GM19193 (cell line): ENCODE data around the gene RTL10.

Source experiments
- POLR2A ChIP-seq: IDR thresholded peaks from 4 replicates; pipeline ENCODE4 v1.6.1; 2011; ENCODE audit not compliant: insufficient read depth, insufficient read length; ENCODE audit errors: extremely low read depth

The RTL10 gene

DNA sequence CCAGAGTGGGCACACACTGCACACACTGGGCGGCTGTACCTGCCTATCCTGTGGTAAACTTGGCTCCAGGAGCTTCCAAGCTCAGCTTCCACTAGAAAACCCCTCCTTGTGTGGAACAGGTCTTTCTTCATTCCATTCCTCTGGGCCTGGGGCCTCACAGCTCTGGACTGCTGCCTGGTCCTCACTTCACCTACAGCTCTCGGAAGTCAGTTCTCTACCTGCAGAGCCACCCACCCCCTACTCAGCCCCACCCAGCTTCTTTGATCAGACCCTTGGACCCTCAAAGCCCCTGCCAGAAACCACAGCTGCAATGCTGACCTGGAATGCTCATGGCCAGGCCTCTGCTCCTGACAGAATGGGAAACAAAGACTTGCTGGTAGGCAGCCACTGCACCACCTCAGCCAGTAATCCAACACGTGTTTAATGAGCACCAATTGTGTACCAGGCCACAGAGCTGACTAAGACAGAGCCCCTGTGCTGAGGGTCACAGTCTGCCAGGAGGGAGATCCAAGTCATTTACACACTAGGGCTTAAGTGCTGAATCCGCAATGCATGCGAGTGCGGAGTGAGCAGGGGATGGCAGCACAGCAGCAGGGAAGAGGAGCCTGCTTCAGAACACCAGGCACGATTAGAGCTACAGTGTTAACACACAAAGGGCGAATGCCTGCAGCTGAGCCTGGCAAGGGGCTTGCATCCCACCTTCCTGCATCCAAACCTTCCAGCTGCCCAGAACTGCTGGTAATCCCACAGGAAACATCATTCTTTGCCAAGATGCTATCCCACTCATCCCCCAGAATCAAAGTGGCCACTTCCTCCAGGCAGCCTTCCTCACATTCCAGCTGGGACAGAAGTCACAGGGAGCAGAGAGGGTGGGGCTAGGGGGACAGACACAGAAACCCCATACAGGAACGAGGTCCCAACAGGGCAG is 4.6 kb downstream of the RTL10 start:
- no peak for TF ChIP-seq POLR2A

DNA sequence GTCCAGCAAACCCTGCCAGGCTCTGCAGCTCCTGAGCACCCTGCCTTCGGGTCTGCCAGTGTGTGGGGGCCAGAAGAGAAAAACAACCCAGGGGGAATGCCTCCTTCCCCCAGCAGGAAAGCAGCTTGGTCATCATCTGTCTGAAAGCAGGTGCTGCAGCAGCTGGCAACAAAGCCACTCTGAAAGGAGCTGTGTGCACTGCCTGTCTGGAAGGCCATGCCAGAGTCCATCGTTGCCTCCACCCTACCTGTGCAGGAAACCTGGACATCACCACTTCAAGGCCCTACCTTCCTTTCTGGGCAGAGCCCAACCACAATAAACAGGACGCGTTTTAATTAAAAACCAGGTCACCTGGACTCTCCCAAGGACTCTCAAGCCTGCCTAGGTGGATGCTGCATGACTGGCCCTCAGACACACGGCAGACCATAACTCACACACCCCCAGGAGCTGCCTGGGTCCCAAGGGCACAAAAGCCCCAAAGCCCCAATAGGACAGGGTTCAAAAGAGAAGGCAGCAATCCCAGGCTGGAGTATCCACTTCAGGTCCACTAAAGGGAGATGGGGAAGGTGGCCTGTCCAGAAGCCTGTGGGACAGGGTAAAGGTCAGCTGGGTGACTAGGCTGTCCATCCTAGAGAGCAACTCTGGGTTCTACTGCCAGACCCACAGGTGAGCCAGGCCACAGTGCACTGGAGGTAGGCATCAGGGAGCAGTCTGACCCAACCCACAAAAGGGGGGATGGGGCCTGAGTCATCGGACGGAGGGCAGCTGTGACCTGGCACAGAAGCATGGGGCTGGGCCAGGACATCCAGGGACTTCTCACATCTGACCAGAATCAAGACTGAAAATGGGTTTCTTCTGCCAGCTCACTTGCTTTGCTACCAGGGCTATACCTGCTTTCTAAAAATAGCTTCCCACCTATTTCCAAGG is 6.1 kb downstream of the RTL10 start:
- no peak for TF ChIP-seq POLR2A

DNA sequence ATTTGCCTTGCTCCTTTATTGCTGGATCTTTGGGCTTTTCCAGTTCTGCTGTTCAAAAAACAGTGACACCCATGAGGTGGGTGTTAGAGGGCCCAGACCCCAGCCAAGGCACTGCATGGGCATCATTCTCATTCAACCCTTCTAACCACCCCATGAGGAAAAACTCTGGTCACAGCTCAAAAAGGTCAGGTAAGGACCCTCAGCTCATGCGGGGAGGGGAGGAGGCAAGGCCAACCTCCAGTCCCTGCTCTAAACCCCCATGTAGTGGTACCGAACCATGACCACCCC is 7.4 kb downstream of the RTL10 start:
- no peak for TF ChIP-seq POLR2A

DNA sequence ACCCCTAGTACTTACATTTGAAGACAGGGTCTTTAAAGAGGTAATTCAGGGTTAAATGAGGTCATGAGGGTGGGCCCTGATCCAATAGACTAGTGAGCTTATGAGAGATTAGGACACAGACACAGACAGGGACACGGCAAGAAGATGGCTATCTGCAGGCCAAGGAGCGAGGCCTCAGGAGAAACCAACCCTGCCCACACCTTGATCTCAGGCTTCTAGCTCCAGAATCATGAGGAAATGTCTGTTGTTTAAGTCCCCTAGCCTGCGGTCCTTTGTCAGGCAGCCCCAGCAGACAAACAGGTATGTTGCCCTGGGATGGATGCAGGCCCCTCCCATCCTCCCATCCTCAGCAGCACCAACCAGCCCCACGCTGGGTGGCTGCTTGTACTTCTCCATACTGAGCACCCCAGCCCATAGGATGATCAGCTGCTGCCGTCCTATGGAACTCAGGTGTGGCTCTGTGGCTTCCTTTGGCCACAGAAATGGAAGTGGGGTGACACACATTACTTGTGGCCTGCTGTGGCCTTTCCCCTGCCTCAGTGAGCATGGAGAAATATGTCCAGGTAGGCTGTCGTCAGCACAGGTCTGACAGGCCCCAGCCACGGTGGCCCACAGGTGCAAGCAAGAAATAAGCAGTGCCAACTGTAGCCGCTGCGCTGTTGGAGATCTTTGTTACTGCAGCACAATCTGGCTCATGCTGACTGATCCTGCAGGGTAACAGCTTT is 7.9 kb downstream of the RTL10 start:
- TF ChIP-seq POLR2A, result no peak

DNA sequence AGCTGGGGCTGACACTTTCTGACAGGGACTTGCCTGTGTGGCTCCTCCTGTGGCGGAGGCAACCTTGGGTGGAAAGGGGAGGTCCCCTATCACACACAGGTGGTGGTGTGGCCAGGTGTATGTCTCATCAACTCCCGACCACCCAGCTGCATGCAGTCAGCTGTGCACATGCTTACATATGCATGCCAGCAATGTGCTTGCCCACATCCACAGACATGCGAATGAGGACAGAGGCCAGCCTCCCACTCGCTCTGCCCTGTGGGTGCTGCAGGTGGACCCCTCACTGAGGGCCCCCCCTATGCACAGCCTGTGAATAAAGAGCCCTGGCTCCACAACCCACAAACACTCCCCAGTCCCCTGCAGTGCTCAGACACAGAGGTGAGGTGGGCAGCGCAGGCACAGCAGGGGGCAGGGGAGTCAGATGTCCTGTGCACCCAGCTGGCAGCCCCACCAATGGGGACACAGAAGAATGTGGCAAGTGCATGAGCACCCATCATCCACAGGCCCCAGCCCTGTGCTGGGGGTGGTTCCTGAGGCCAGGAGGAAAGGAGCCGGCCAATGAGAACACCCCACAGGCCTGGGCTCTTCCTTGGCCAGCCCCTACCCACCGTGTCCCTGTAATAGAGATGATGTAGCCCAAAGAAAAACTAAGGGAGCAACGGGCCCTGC is 9.5 kb downstream of the RTL10 start:
- no peak for TF ChIP-seq POLR2A

DNA sequence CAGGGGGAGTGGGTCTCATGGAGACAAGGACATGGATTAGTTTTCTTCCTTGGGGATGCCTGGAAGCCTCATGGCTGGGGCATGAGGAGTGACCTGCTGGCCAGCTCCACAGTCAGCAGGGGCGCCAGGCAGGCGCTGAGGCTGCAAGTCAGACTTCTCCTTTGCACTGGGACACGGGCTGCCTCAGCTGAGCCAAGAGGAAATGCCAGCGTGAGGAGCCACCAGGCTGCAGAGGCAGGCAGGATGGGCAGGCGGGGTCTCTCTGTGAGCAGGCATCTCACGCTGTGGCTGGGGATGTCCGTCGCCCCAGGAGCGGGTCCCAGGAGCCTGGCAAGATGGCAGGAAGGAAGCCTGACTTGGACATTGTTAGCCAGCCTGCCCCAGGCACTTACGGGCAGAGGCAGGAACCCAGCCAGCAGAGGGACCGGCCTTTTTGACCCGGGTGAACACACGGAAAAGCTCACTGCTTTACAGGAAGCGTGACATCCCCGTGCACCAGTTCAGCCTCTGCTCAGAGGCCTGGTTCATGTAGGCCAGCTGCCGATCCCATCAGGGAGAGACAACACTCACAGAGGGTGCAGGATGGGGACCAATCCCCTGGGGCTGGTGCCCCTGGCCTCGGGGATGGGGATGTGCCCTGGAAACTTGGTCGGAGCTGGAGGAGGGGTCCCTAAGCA is 10.2 kb downstream of the RTL10 start:
- no peak for TF ChIP-seq POLR2A

DNA sequence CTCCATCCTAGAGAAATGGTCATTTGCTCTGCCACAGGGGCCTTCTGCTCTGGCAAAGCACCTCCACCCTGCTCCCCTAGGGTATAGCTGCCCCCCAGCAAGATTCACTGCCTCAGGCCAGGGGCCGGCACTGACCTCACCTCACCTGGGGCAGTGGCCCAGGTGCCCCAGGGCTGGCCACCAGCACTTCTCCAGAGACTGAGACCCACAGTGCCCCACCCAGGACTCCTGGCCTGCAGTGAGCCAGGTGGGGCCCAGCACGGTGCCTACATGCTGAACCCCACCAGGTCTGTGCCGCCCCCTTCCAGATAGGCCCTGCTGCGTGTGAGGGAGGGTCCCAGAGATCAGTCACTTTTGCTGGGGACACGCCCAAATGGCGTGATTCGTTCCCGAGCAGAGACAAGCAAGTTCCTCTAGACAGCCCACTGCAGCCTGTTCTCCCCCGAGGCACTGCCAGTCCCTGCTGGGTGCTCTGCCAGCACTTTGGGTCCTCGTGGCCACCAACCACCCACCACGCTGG is 10.8 kb downstream of the RTL10 start:
- no peak for TF ChIP-seq POLR2A

DNA sequence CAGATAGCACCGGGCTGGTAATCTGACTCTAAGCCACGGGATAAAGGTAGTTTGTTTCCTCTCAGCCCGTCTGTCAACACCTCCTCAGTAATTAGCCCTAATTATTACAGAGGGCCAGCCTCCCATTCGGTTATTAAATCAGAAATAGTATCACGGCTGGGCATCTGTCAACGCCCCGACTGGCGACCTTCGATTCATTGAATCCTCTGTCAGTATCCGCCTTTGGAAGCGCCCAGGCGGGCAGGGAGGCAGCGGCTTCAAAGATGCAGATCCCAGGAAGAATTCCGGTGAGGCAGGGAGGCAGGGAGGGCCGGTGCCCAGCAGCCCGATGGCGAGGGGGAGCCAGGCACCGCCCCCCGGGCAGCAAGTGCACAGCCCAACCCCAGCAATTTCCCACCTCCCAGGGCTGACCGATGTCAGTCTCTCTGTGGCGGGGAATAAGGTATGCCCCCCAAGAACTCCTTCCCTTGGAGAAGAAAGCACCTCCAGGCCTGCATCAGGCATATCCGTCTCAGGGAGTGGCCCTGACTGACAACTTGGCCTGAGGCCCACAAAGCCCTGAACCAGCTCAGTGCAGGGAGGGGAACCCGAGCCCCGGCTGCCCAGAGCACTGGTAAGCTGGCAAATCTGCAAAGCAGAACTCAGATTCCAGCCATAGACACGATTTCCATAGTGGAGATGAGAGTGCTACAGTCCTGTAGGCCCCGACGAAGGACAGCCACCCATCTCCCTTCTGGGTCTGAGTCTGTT is 11.4 kb downstream of the RTL10 start:
- TF ChIP-seq POLR2A, result no peak

DNA sequence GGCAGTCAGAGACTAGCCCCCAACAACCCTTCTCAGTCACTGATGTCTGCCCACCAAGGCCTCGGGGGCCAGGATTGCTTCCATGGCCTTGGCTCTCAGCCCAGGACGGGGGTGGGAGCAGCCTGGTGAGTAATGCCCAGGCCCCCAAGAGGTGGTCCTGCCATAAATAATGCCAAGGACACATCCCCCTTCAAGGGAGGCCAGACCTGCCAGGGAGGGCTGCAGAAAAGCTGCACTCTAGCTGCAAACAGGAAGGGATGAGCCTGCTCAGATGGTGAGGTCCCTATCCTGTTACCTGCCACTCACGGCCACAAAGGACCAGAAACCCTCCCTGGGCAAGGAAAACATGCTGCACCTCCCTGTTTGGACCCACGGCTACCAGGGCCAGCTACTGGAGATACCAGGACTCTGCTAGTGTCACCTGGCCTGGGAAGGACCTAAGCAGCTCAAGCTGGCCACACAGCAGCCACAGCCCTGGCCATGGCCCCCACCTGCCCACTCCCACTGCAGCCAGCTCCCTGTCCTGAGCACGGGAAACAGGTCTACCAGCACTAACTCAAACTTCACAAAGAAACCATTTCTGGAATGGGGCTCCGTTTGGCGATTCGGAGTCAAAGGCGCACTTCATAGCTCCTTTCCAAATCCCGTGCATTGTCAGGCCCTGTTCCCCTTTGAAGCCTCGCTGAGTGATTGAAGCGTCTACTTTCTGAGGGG is 12.1 kb downstream of the RTL10 start:
- no peak for TF ChIP-seq POLR2A

DNA sequence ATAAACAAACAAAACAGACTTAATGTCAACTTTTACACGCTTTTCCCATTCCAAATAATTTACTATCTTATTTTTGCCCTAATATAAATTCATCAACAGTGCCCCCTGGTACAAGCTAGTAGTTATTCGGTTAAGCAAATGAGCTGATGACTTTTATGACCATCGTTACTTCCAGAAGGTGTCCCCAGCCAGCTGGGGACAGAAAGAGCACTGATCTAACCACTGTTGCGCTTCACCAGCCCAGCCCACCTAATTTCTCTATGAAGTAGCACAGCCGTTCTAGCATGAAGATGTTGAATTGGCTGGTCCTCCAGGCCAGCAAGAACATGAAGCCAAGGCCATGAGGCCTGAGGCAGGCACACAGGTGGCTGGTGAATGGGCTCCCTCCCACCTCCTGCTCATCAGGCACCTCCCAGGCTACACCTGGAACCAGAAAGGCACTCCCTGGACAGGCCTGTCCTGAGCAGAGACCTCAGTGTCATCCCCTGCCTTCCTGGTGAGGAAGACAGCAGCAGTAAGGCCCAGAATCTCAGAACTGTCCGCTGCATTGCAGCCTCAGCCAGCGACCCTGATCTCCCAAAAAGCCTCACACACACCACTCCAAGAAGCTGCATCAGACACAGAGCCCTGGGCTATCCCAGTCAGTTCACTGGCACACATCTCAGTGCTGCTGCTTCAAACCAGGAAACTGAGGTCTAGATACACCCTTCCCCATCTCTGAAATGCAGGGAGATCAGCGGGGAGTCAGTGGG is 12.9 kb downstream of the RTL10 start:
- TF ChIP-seq POLR2A, result no peak

DNA sequence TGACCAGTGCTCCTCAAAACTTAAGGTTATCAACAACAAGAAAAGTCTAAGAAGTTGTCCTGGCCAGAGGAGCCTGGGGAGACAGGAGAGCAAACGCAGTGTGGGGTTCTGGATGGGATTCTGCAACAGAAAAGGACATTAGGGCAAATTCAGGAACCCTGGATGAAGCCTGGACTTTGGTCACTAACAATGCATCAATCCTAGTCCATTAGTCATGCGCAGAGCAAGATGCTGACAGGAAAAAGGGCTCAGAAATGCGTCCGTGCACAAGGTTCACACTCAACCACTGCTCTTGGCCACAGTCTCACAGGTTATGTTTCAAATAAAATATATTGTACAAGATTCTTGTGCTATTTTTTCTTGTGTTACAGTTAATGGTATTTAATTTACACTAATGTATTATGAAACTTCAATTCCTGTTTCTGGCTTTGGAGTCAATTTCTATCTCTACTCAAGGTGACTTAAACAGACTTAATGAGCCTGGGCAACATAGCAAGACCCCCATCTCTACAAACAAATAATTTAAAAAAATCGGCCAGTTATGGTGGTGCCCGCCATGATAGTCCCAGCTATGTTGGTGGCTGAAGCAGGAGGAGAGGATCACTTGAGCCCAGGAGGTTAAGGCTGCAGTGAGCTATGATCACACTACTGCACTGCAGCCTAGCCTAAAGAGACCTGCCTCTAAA is 13.6 kb downstream of the RTL10 start:
- no peak for TF ChIP-seq POLR2A
